Raji (cell line): ENCODE data around the gene SH3BGRL.

Experiments used
- POLR2A ChIP-seq: IDR thresholded peaks from 2 replicates; pipeline ENCODE4 v1.6.1; 2011; ENCODE audit warnings: low read depth, low read length, control low read depth; ENCODE audit not compliant: insufficient read depth

Gene SH3BGRL

GRCh38 chrX:81201671-81202455 lies at the start of gene SH3BGRL, which contains the start of gene HMGN5:
Gene SH3BGRL, plus strand, starts transcription at chrX:81202102. Its CDS starts 99 bp downstream, at chrX:81202201.
Gene HMGN5, minus strand, starts transcription at chrX:81201913. Its CDS starts 80,364 bp downstream, at chrX:81121549.
- peak; percentile 54 for TF ChIP-seq POLR2A

GRCh38 chrX:81168391-81168790 lies 33.5 kb upstream of the SH3BGRL start:
- TF ChIP-seq POLR2A: no peak

DNA sequence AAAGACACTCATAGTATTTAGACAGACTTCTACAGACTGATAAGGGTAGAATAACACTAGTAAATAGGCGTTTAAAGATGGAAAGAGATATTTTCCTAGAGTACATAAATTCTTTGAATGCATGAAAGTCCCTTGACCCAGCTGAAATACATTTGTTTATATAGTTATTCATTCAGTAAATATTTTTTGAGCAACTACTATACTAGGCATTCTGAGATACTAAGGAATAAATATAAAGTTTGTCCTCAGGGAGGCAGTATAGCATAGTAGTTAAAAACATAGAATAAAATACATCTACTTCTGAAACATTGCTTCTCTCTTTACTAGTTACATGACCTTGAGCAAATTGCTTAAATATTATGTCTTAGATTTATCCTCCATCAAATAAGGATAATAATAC lies 27.6 kb upstream of the SH3BGRL start:
- no peak for TF ChIP-seq POLR2A

GRCh38 chrX:81195259-81195658 lies 6.6 kb upstream of the SH3BGRL start:
- TF ChIP-seq POLR2A: no peak

GRCh38 chrX:81195712-81196111 lies 6.2 kb upstream of the SH3BGRL start:
- no peak for TF ChIP-seq POLR2A

GRCh38 chrX:81201071-81201470 lies 831 bp upstream of the SH3BGRL start:
- no peak for TF ChIP-seq POLR2A

- no peak for TF ChIP-seq POLR2A
Measured at GRCh38 chrX:81202456-81202819, 536 bp downstream of the SH3BGRL start.

DNA sequence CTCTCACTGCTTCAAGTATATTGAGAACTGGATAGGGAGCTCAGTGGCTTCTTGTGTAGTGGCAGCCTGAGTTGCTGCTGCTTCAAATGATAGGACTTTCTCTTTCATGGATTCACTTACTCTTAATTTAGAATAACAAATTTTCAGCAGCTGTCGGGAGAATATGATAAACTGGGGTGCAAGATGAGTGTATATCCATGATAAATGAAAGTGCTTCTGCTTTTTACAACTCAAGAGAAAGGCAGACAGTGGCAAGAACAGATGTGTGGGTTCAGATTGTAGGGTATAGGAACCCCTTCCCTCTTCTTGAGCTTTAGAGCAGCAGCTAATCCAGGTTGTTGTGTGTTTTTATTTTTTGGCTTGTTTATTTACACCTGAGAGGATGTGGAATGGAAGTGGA lies 1.0 kb downstream of the SH3BGRL start:
- TF ChIP-seq POLR2A: no peak

DNA sequence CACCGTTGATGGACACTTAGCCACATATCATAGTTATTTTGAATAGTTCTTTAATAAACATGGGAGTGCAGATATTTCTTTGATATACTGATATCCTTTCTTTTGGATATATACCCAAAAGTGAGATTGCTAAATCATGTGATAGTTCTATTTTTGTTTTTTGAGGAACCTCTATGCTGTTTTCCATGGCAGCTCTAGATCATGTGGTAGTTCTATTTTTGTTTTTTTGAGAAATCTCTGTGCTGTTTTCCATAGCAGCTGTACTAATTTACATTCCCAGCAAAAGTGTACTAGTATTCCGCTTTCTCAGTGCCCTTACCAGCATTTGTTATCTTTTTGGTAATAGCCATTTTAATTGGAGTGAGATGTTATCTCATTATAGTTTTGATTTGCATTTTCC lies 3.6 kb downstream of the SH3BGRL start:
- TF ChIP-seq POLR2A: no peak

DNA sequence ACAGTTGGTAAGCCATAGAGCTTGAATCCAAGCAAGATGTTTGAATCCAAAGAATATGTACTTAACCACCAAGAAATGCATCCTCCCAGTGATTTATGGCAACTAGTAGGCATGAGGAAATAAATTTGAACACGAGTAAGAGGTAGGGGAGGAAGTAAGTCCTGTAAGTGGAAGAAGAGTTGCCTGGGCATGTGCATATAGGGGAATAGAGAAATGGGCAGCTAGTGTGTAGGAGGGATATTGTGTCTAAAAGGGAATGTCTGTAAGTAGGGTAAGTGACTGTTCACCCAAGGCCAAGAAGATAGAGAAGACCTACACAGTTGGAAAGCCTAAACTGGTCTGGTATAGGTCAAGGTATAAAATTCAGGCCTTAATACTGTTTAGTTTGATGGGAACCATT lies 4.6 kb downstream of the SH3BGRL start:
- no peak for TF ChIP-seq POLR2A

GRCh38 chrX:81208916-81209315 lies 7.0 kb downstream of the SH3BGRL start:
- no peak for TF ChIP-seq POLR2A

DNA sequence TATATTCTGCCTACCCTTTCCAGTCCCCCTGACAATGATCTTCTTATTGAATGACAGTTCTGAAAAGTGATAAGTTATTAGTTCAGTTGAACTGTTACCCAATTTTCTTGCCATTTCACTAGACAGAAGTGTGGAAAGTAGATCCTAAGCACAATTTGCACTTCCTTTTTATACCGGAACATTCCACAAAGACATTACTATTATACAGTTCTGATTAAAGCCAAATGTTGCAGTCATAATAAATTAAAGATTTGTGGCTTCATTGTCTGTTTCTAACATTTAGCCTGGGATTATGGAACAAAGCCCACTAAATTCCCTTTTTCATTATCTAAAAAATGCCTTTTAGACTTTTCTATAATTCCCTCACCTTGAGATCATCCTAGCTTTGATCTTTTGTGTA lies 13.8 kb downstream of the SH3BGRL start:
- TF ChIP-seq POLR2A: no peak

GRCh38 chrX:81229229-81229628 lies 27.3 kb downstream of the SH3BGRL start:
- TF ChIP-seq POLR2A: no peak

GRCh38 chrX:81229901-81230300 lies 28.0 kb downstream of the SH3BGRL start:
- TF ChIP-seq POLR2A: no peak

GRCh38 chrX:81231476-81231875 lies 29.6 kb downstream of the SH3BGRL start:
- no peak for TF ChIP-seq POLR2A

DNA sequence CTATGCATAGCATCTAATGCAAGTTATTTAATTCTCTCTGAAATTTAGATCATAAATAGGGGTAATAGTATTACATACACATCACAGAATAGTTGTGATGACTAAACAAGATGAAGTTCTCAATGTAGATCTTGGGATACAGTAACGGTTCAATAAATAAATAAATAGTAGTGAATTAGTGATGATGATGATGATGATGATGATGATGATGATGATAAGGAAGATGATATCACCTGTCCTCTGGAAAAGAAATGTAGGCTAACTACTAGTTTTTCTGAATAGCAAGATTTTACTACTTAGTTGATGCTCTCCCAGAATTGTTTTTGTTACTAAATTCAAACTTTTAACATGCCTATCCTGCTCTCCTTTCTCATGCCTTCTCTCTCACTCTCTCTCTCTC lies 30.3 kb downstream of the SH3BGRL start:
- TF ChIP-seq POLR2A: no peak

- no peak for TF ChIP-seq POLR2A
Measured at GRCh38 chrX:81237516-81237915, 35.6 kb downstream of the SH3BGRL start.
